Measurements from ENCODE around the gene RBM34.

The RBM34 gene

DNA sequence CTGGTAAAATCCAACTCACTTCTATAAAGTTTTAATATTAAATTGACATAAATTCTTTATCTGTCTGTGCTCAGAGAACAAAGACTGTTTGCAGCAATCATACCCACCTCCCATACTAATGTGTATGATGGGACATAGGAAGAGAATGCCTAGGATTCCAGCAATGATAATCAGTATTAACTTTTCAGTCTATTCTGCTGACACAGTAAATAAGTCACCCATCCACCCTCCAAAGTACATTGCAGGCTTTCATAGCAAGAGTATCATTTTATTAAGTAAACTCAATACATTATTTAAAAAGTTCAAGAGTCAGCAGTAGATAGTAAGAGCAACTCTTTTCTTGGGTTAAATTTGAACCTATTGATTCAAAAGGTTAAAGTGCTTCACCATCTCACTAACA is 8.8 kb downstream of the RBM34 start:
- no peak for DNase-seq

DNA sequence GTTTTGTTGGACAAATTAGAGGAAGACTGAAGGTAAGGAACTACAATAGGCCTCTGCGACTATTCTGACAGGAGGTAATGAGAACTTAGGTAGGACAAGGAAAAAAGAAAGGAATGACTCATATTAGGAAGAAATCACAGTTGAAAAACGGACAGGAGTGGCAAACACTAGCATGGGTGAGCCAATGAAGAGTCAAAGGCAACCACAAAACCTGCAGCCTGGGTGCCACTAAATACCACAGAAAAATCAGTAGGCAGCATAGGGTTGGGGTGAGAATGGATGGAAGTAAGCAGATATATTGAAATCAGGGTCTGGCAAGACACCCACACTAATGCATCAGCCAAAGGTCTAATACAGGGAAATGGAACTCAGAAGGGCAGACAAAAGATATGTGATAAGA is 10.0 kb downstream of the RBM34 start:
- no peak for DNase-seq

- DNase-seq, result no peak
Measured at GRCh38 chr1:235149824-235150223, 11.2 kb downstream of the RBM34 start.

GRCh38 chr1:235147269-235147668 is 13.8 kb downstream of the RBM34 start:
- DNase-seq, result no peak

DNA sequence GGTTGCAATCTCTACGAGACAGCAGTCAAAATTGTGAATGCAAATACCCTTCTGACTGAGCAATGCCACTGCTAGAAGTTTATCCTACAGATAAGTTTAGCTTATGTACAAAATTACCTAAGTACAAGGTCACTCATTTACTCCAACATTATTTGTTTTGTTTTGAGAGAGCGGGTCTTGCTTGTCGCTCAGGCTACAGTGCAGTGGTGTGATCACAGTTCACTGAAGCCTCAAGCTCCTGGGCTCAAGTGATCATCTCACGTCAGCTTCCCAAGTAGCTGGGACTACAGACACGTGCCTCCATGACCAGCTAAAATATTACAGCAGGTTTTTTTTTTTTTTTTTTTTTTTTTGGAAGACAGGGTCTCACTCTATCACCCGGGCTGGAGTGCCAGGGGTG is 15.4 kb downstream of the RBM34 start:
- no peak for DNase-seq

DNA sequence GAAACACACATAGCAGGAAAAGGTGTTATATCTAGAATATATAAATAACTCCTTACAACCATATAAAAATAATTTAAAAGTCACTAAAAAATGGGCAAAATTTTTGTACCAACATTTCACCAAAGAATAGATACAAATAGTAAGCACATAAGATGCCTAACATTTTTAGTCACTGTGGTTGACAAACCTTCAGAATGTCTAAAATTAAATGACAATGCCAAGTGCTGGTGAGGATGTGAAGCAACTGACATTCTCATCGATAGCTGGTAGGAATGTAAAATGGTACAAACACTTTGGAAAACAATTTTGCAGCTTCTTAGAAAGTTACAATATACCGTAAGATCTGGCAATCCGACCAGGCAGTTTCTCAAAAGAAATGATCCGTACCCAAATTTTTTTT is 18.1 kb downstream of the RBM34 start:
- no peak for DNase-seq

DNA sequence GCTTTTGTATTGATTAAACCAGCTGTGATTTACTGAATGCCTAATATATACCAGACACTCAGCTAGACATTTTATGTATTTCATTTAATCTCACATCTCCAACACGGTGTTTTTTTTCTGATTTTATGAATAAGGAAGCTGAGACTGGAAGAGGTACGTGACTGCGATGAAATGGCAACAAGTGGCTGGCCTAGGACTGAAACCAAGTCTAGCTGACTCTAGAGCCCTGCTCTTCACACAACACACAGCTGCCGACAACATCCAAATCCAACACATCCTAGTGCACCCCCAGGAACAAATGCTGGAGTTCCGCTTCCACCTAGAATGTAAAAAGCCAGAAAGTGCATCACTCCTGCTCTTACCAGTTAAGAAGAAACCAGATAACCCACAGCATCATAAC is 21.7 kb downstream of the RBM34 start:
- no peak for DNase-seq

- DNase-seq, result no peak
Measured at GRCh38 chr1:235138821-235139220, 22.2 kb downstream of the RBM34 start.

DNA sequence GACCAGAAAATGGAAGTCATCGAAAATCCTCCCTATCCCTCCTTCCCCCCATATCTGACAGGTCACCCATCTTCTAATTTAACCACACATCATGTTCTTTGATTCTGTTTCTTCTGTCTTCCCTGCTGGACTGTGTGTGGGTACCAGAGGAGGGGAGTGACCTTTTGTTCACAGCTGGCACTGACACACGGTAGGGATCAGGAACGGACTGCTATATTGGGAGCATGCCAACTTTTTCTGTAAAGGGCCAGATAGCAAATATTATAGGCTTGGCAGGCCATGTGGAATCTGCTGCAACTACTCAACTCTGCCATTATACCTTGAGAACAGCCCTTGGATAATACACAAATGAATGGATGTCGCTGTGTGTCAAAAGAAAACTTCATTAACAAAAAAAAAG is 24.9 kb downstream of the RBM34 start:
- DNase-seq, result no peak

GRCh38 chr1:235134171-235134570 is 26.9 kb downstream of the RBM34 start:
- DNase-seq, result no peak

DNA sequence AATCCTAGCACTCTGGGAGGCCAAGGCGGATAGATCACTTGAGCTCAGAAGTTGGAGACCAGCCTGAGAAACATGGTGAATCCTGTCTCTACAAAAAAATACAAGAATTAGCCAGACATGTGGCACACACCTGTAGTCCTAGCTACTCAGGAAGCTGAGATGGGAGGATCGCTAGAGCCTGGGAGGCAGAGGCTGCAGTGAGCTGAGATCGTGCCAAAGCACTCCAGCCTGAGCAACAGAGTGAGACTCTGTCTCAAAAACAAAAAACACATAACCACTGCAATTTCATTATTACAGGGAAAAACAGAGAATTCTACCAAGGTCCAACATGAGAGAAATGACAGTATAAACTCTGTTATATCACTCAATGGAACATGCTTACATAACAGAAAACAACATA is 28.0 kb downstream of the RBM34 start:
- no peak for DNase-seq

- no peak for DNase-seq
Measured at GRCh38 chr1:235131961-235132360, 29.1 kb downstream of the RBM34 start.

DNA sequence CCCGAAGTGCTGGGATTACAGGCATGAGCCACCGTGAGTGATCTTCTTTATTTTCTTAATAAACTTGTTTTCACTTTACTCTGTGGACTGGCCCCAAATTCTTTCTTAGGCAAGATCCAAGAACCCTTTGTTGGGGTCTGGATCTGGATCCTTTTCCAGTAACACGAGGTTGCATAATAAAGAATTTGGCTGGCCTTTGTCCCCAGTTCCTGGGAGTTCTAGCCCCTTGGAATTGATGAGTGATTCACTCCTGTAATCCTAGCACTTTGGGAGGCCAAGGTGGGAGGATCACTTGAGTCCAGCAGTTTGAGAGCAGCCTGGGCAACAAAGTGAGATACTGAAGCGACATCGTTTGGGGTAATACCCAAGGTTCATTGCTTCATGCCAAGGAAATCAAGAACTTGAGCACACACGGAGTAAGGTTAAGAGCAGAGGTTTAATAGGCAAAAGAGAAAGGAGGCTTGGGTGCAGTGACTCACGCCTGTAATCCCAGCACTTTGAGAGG is 30.2 kb downstream of the RBM34 start:
- DNase-seq, result no peak

DNA sequence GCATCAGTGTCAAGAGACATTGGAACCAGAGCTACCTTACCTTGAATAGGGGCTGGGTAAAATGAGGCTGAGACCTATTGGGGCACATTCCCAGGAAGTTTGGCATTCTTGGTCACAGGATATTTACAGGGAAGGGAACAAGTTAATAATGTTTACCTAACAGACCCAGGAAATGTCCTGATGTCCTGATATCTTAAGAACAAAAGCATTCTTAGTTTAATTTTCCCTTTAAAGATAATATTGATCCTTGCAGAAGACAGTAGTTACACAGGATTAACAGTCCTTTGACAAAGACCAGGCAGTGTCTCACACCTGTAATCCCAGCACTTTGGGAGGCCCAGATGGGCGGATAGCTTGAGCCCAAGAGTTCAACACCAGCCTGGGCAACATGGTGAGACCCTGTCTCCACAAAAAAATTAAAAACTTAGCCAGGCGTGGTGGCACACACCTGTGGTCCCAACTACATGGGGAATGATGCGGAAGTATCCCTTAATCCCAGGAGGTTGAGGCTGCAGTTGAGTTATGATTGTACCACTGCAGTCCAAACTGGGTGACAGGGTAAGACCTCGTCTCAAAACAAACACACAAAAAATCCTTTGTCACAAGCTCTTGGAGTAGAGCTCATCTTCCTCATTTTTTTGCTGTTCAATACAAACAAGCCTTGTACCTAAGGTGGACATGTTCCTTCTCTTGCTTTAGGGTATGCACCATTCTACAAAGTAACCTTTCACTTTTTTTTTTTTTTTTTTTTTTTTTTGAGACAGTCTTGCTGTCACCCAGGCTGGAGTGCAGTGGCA is 31.1 kb downstream of the RBM34 start:
- no peak for DNase-seq

DNA sequence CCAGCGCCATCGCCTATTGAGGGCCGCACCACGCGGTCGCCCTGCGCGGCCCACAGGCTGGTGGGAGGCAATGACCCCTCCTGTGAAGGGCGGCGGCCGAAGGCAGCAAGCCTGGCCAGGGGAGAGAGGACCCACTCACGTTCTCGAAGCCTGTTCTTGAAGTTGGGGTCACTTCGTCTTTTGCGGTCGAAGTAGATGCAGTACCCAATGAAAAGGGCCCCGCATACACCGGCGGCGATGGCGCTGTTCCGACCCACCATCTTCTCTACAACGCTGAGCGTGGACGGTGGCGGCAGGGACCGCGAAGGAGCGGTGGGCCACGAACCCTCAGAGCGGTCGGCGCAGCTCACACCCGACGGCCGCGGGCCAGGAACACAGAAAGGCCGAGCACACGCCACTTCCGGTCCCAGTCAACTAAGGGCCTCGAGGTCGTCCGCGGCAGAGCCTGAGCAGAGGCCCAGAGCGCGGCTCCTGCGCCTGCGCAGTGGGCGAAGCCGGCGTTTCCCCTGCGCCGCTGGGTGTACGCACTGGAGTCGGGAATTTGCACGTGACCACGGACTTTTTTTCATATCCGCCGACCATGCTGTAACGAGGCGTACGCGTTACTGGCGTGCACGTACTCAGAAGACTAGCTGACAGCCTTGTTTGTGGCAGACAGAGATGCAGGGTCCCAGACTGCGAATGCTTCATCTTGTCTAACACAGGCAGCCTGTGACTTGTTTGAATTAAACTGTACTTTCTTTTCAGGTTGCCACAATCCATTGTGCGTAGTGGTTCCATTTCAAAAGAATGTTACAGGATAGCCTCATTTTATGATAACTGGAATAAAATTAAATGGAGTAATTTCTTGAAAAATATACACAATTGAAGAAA is 32.4 kb downstream of the RBM34 start, which contains the start of gene TOMM20:
TSS of gene TOMM20 (minus strand) at position 382 of the 873 bp plus-strand sequence. CDS start at position 260, 122 bp downstream.
- DNase-seq, result peak; percentile 91

DNA sequence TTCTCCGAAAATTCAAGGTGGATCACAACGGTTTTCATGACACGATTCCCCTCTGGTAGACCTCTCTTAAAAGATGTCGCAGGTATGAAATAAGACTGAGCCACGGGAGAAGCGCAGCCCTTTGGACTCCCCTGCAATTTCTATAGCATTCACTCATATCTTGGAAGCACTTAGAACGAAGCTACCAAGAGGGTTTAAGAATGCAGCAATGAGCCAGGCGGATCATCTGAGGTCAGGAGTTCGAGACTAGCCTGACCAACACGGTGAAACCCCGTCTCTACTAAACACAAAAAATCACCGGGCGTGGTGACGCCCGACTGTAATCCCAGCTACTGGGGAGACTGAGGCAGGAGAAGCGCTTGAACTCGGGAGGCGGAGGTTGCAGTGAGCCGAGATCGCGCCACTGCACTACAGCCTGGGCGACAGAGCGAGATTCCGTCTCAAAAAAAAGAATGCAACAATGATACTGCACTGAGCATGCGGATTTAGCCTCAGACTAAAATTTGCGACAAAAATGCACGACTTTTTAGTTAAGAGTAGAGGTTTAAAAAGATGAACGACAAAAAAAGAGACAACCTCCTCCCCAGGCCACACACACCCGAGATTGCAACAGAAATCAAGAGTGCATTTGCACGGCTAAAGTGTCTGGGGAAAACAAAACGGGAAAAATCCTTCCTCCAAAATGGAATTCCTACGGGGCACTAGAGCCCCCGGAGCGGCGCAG is 33.2 kb downstream of the RBM34 start:
- DNase-seq, result no peak

DNA sequence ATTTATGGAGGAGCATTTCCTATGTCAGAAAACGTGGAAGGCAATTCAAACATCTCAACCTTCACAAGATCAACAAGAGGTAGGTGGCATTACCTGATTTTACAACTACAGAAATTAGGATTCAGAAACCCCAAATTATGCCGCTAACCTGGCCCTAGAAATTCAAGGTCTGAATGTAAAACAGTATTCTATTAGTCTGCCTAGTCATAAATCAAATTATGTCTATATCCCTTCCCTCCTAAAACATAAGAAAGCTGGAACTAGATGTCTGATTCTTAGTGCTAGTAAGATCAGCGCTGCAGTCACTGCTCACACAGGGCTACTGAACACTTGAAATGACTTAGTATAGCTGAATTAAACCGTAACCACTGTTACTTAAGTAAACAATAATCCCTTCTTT is 33.8 kb downstream of the RBM34 start:
- no peak for DNase-seq

DNA sequence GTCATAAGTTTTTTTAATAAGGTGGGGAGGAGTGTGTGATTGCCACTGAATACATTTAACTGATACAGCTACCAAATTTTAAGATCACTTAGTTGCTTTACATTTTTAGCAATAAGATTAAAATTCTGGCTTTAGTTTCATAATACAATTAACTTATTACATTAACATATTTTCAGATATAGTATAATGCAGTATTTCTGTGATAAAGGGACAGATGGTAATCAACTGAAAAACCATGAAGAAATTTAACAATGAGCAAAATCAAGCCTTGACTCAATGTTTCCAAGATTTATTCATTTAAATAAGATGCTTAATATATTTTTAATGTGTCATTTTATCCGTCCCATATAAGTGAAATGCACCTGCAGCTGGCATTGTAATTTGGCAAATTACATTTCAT is 36.4 kb downstream of the RBM34 start:
- DNase-seq, result no peak

- DNase-seq, result no peak
Measured at GRCh38 chr1:235124111-235124510, 36.9 kb downstream of the RBM34 start.

DNA sequence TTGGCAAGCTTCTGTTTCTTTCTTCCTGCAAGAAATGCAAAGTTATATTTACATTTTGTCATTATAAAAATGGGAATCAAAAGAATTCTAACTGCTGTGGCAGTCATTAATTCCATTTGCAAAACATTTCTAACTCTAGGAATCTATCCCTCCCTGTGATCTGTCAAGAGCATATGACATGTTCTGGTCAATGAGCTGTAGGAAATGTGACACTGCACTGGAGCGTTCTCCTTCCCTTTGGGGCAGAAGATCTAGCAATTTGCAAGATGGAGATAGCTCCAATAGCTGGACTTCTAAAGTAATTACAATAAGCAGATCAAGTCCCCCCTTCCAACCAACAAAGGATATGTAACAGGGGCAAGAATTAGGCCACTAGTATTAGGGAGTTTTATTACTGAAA is 38.7 kb downstream of the RBM34 start:
- DNase-seq, result no peak

DNA sequence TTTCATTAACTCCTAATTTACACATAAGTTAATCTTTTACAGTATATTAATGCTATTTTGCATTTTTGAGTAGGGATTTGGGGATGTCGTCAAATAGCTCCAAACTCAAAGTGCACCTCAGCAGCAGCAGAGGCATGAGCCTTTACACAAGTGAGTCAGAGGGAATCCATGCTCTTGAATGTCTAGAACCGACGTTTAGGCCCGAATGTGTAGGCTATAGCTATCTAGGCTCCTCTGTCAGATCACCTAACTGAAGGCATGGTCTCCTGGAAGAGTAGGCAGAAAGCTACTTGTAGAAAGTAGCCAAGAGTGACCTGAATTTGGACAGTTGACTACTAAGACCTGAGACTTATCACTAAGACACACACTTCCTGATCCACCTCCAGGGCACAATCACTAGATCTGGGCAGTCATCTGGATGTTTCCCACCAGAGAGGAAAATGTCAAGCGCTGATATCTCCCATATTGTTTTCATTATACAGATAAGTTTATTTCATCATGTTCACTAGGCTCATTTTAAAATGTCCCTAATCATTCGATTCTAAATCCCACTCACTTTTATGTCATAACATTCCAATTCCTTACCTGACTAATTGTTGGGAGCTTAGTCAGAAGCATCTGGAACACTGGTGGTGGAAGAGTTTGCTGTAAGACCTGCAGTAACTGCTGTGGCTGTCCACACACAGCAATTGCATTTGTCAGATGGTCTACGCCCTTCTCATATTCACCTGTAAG is 47.7 kb downstream of the RBM34 start:
- DNase-seq, result no peak

Measured in NCI-H524 treated with DMSO at 0.1 percent for 48 hours (cell line).